DLD1 (cell line): Measurements from ENCODE around the gene S100A2.
"Not testable (repeated sequence)": the region's sequence is repeated elsewhere in the genome, so short reads cannot be mapped to it uniquely, and the experiment has no call there.

Experiments
- in situ Hi-C: cut with HindIII; loops from 2 replicates; pipeline ENCODE4 v1.10.0; 2017; ENCODE audit warnings: low sequenced_read_pairs

Gene S100A2

GRCh38 chr1:153535242-153536011 lies 30.2 kb downstream of the S100A2 start, which contains the start of gene S100A6:
Gene S100A6 (minus strand): TSS chr1:153535991. CDS start chr1:153535339, 652 bp downstream.
- in situ Hi-C loops = no loop called here

- in situ Hi-C loops = no loop called here
Measured at GRCh38 chr1:153534925-153535241, 30.8 kb downstream of the S100A2 start.

GRCh38 chr1:153534226-153534924 lies 31.3 kb downstream of the S100A2 start:
- in situ Hi-C loops = no loop called here

GRCh38 chr1:153533689-153534201 lies 31.9 kb downstream of the S100A2 start:
- in situ Hi-C loops = no loop called here

GRCh38 chr1:153532769-153533599 lies 32.7 kb downstream of the S100A2 start:
- in situ Hi-C loops = no loop called here

GRCh38 chr1:153532181-153532580 lies 33.5 kb downstream of the S100A2 start:
- in situ Hi-C loops = no loop called here

- in situ Hi-C loops = no loop called here
Measured at GRCh38 chr1:153531638-153532037, 34.0 kb downstream of the S100A2 start.

- in situ Hi-C loops = no loop called here
Measured at GRCh38 chr1:153527683-153528040, 38.0 kb downstream of the S100A2 start.

- in situ Hi-C loops = no loop called here
Measured at GRCh38 chr1:153527023-153527682, 38.5 kb downstream of the S100A2 start.

GRCh38 chr1:153526132-153526543 lies 39.5 kb downstream of the S100A2 start:
- in situ Hi-C loops = no loop called here

- in situ Hi-C loops = no loop called here
Measured at GRCh38 chr1:153525088-153525728, 40.4 kb downstream of the S100A2 start.

GRCh38 chr1:153522353-153523048 lies 43.1 kb downstream of the S100A2 start:
- in situ Hi-C loops = not testable (repeated sequence)

- in situ Hi-C loops = not testable (repeated sequence)
Measured at GRCh38 chr1:153521808-153522207, 43.8 kb downstream of the S100A2 start.

GRCh38 chr1:153520818-153521476 lies 44.7 kb downstream of the S100A2 start:
- in situ Hi-C loops = no loop called here

- in situ Hi-C loops = not testable (repeated sequence)
Measured at GRCh38 chr1:153520137-153520691, 45.4 kb downstream of the S100A2 start.

- in situ Hi-C loops = no loop called here
Measured at GRCh38 chr1:153519242-153519641, 46.4 kb downstream of the S100A2 start.

GRCh38 chr1:153515504-153516394 lies 49.9 kb downstream of the S100A2 start:
- in situ Hi-C loops = no loop called here

GRCh38 chr1:153513666-153514065 lies 52.0 kb downstream of the S100A2 start:
- in situ Hi-C loops = no loop called here
